ENCODE measurements around the gene KCND3. TPM values are rescaled to one million over a fixed set of nuclear protein-coding genes. Genes with fewer than 3 reads are reported as not detected.

KCND3 gene
- total and polyA plus RNA-seq, 7 experiments from 2014 or later = 0.05 to 0.17 TPM; not detected in 5

DNA sequence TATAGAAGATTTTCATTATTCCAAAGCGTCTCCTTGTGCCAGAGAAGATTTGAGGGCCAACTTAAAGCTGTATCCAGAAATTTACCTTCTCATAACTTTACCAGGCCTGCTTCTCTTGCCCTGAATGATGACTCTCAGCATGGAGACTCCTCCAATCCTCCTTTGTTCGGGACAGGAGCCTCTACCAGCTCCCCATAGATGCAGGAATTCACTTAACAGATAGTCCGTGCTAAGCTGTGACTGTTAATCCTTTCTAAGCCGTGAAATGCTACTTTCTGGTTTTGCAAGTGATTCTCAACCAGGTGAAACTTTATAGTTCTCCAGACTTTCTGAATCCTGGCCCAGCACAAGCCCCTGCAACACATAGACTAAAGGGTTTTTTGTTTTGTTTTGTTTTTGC, 31.8 kb upstream of the KCND3 start:
- H3K27ac Mint-ChIP-seq = no peak overlapping the region
- CTCF ChIA-PET = no interaction called here
- H3K4me3 Mint-ChIP-seq = no peak overlapping the region
- DNase-seq (no peak), ATAC-seq (no peak)
- no peaks in the 10 kb centered on the region for H3K36me3 Mint-ChIP-seq
- intact Hi-C loops (cut with micrococcal nuclease) = no loop called here
- Histone ChIP-seq H3K9me3 (ENCODE audit: control insufficient read depth in 2 of 3, low read length in 3 of 3) (no peaks in the 10 kb centered on the region), H3K27ac (ENCODE audit: low read depth, low read length) (no peak overlapping the region), H3K4me3 (ENCODE audit: low read length) (no peak overlapping the region), H3K27me3 (ENCODE audit: control insufficient read depth in 2 of 2, insufficient read depth in 2 of 2, low read length in 2 of 2) (no peaks in the 10 kb centered on the region), H3K4me1 (ENCODE audit: control insufficient read depth in 2 of 2, insufficient read depth in 2 of 2, low read length in 2 of 2) (no peaks in the 10 kb centered on the region), H3K36me3 (ENCODE audit: control insufficient read depth in 2 of 3, insufficient read depth in 3 of 3, low read length in 3 of 3) (no peaks in the 10 kb centered on the region)
- H3K27me3 Mint-ChIP-seq = peaks cover 9 to 54% (median 31%) of the 10 kb centered on the region in 5 donors
- no peaks in the 10 kb centered on the region for H3K4me1 Mint-ChIP-seq
- POLR2A ChIA-PET = no interaction called here
- peaks cover 0 to 5% (median 0%) of the 10 kb centered on the region in 11 donors for H3K9me3 Mint-ChIP-seq

DNA sequence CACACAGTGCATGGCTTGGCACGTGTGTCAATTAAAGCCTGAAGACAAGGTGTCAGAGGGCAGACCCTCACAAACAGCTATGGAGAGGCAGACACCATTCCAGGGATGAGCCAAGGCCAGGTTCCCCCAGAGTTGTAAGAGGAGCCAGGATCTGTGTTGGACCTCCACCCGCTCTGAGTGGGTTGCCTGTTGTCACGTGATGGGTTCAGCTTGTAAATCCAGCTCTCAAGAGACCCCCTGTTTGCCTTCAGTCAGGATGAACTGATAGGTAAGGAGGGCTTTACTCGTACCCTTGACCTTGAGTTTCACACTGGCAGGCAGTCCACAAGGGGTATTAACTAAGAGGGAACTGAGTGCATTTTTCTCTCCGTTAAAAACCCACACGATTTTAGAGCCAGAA, 27.7 kb upstream of the KCND3 start:
- ChIA-PET CTCF (no interaction called here), POLR2A (no interaction called here)
- no peak for ATAC-seq

DNA sequence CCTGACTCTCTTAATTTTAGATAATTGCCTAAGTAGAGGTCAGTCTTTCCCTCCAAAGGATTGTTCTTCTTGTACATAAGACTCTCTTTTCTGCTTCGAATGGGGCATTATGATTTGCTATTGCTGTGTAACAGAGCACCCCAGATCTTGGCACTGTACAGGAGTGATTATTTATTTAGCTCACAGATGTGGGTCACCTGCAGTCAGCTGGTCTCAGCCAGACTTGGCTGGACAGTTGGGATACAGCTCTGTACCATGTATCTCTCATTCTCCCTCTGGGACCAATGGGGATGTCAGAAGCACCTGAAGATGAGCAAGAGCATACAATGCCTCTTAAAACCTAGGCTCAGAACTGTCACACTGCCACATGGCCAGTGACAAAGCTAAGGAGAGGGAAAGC, 23.4 kb upstream of the KCND3 start:
- Mint-ChIP-seq H3K27me3 (peaks cover 5 to 24% (median 17%) of the 10 kb centered on the region in 5 donors), H3K36me3 (peaks cover 0 to 5% (median 0%) of the 10 kb centered on the region in 5 donors), H3K9me3 (peaks cover 0 to 17% (median 5%) of the 10 kb centered on the region in 11 donors), H3K27ac (no peak overlapping the region), H3K4me1 (no peaks in the 10 kb centered on the region), H3K4me3 (no peak overlapping the region)
- no peak overlapping the region for H3K27ac ChIP-seq (ENCODE audit: low read depth, low read length)
- no peaks in the 10 kb centered on the region for H3K4me1 ChIP-seq (ENCODE audit: control insufficient read depth in 2 of 2, insufficient read depth in 2 of 2, low read length in 2 of 2)
- no peak for ATAC-seq
- H3K36me3 ChIP-seq (ENCODE audit: control insufficient read depth in 2 of 3, insufficient read depth in 3 of 3, low read length in 3 of 3) = no peaks in the 10 kb centered on the region
- CTCF ChIA-PET = no interaction called here
- intact Hi-C loops (cut with micrococcal nuclease) = no loop called here
- H3K4me3 ChIP-seq (ENCODE audit: low read length) = no peak overlapping the region
- DNase-seq = no peak
- POLR2A ChIA-PET = no interaction called here
- H3K9me3 ChIP-seq (ENCODE audit: control insufficient read depth in 2 of 3, low read length in 3 of 3) = no peaks in the 10 kb centered on the region
- no peaks in the 10 kb centered on the region for H3K27me3 ChIP-seq (ENCODE audit: control insufficient read depth in 2 of 2, insufficient read depth in 2 of 2, low read length in 2 of 2)

More for the DNA sequence above, 27.7 kb upstream of the KCND3 start:
- Histone ChIP-seq H3K27ac (ENCODE audit: low read depth, low read length) (no peak overlapping the region), H3K4me3 (ENCODE audit: low read length) (no peak overlapping the region), H3K36me3 (ENCODE audit: control insufficient read depth in 2 of 3, insufficient read depth in 3 of 3, low read length in 3 of 3) (no peaks in the 10 kb centered on the region), H3K27me3 (ENCODE audit: control insufficient read depth in 2 of 2, insufficient read depth in 2 of 2, low read length in 2 of 2) (no peaks in the 10 kb centered on the region), H3K9me3 (ENCODE audit: control insufficient read depth in 2 of 3, low read length in 3 of 3) (no peaks in the 10 kb centered on the region), H3K4me1 (ENCODE audit: control insufficient read depth in 2 of 2, insufficient read depth in 2 of 2, low read length in 2 of 2) (no peaks in the 10 kb centered on the region)
- no peak for DNase-seq
- intact Hi-C loops (cut with micrococcal nuclease) = no loop called here
- H3K27ac Mint-ChIP-seq = no peak overlapping the region
- no peaks in the 10 kb centered on the region for H3K4me1 Mint-ChIP-seq
- peaks cover 0 to 17% (median 7%) of the 10 kb centered on the region in 11 donors for H3K9me3 Mint-ChIP-seq
- H3K36me3 Mint-ChIP-seq = peaks cover 0 to 5% (median 0%) of the 10 kb centered on the region in 5 donors
- H3K27me3 Mint-ChIP-seq = peaks cover 14 to 39% (median 28%) of the 10 kb centered on the region in 5 donors
- H3K4me3 Mint-ChIP-seq = no peak overlapping the region

DNA sequence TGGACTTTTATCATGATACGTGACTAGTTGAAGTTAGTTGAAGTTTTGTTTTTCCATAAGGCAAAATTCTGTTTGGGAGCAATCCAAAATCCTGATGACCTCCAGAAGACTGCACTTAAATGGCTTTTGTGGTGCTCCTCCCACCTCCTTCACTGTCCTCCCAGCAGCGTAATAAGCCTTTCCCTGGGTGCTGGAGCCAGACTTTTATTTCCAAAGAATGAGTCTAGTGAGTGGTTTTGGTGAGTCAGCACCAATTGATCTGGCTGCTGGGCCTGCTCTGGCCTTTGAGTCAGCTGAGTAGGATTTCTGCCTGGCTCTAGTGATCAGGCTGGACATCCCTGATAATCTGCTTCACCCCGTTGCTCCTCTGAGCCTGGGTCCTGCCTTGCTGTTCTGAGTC, 21.7 kb upstream of the KCND3 start:
- Histone ChIP-seq H3K36me3 (ENCODE audit: control insufficient read depth in 2 of 3, insufficient read depth in 3 of 3, low read length in 3 of 3) (no peaks in the 10 kb centered on the region), H3K27ac (ENCODE audit: low read depth, low read length) (no peak overlapping the region), H3K27me3 (ENCODE audit: control insufficient read depth in 2 of 2, insufficient read depth in 2 of 2, low read length in 2 of 2) (no peaks in the 10 kb centered on the region), H3K4me1 (ENCODE audit: control insufficient read depth in 2 of 2, insufficient read depth in 2 of 2, low read length in 2 of 2) (no peaks in the 10 kb centered on the region), H3K4me3 (ENCODE audit: low read length) (no peak overlapping the region), H3K9me3 (ENCODE audit: control insufficient read depth in 2 of 3, low read length in 3 of 3) (no peaks in the 10 kb centered on the region)
- H3K9me3 Mint-ChIP-seq = peaks cover 0 to 17% (median 5%) of the 10 kb centered on the region in 11 donors
- no peaks in the 10 kb centered on the region for H3K4me1 Mint-ChIP-seq
- peaks cover 6 to 26% (median 16%) of the 10 kb centered on the region in 5 donors for H3K27me3 Mint-ChIP-seq
- POLR2A ChIA-PET = no interaction called here
- CTCF ChIA-PET = no interaction called here
- intact Hi-C loops (cut with micrococcal nuclease) = no loop called here
- H3K4me3 Mint-ChIP-seq = no peak overlapping the region
- peaks cover 0 to 5% (median 0%) of the 10 kb centered on the region in 5 donors for H3K36me3 Mint-ChIP-seq
- H3K27ac Mint-ChIP-seq = no peak overlapping the region
- no peak for ATAC-seq
- no peak for DNase-seq

DNA sequence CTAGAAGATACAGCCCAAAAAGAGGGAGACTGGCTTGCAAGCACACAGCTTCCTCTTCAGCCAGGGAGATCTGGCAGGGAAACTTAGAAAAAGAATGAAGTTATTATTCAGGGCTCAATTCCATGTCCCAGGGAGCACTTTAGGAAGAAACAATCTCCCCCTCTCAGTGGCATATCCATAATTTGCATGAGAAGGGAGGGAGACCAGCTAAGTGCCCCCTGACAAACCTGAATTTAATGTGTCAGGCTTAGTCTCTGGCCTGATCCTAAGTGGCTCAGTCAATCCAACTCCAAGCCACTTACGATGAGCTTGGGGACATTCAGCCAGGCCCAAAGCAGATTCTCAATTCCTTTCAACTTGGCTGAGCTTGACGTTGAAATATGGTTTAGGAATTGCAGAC, 17.7 kb upstream of the KCND3 start:
- H3K4me1 Mint-ChIP-seq = peaks cover 0 to 4% (median 0%) of the 10 kb centered on the region in 7 donors
- POLR2A ChIA-PET = no interaction called here
- H3K27me3 ChIP-seq (ENCODE audit: control insufficient read depth in 2 of 2, insufficient read depth in 2 of 2, low read length in 2 of 2) = no peaks in the 10 kb centered on the region

DNA sequence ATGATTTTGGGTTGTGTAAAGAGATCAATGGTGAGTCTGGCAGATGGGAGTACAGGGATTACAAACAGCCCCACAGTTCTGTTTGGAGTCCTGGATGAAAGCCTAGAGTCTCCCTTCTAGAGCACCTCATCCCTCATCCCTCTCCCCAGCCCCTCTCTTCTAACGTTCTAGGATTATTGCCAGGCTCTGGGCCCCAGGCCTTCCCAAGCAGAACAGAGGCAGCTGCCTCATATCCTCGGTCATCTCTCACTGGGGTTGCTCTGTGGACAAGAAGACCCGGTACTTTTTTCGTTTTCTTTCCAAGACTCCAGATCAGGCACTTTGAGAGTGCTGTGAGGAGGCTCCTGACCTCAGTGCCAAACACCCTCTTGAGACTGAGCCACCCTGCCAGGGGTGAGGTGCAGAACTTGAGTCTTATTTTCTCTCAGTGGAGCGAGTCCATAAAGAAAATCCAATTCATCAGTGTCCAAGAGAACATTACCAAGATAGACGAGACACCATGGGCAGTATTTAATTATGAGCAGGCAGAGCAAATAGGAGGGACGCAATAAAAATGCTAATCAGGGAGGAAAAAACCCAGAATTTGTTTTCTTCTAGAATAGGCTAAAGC, 17.1 kb upstream of the KCND3 start:
- no peaks in the 10 kb centered on the region for H3K36me3 Mint-ChIP-seq
- no peaks in the 10 kb centered on the region for H3K4me1 ChIP-seq (ENCODE audit: control insufficient read depth in 2 of 2, insufficient read depth in 2 of 2, low read length in 2 of 2)
- ATAC-seq (no peak), DNase-seq (no peak)
- H3K4me3 ChIP-seq (ENCODE audit: low read length) = no peak overlapping the region
- no peaks in the 10 kb centered on the region for H3K27me3 ChIP-seq (ENCODE audit: control insufficient read depth in 2 of 2, insufficient read depth in 2 of 2, low read length in 2 of 2)
- no peak overlapping the region for H3K4me3 Mint-ChIP-seq
- no peaks in the 10 kb centered on the region for H3K9me3 ChIP-seq (ENCODE audit: control insufficient read depth in 2 of 3, low read length in 3 of 3)
- no peak overlapping the region for H3K27ac Mint-ChIP-seq
- peaks cover 0 to 2% (median 0%) of the 10 kb centered on the region in 11 donors for H3K9me3 Mint-ChIP-seq
- intact Hi-C loops (cut with micrococcal nuclease) = no loop called here
- ChIA-PET CTCF (no interaction called here), POLR2A (no interaction called here)
- H3K27ac ChIP-seq (ENCODE audit: low read depth, low read length) = no peak overlapping the region
- peaks cover 9 to 38% (median 21%) of the 10 kb centered on the region in 5 donors for H3K27me3 Mint-ChIP-seq
- H3K36me3 ChIP-seq (ENCODE audit: control insufficient read depth in 2 of 3, insufficient read depth in 3 of 3, low read length in 3 of 3) = no peaks in the 10 kb centered on the region
- peaks cover 0 to 4% (median 0%) of the 10 kb centered on the region in 7 donors for H3K4me1 Mint-ChIP-seq

More for the DNA sequence above, 17.7 kb upstream of the KCND3 start:
- H3K4me3 Mint-ChIP-seq = no peak overlapping the region
- H3K27me3 Mint-ChIP-seq = peaks cover 7 to 36% (median 15%) of the 10 kb centered on the region in 5 donors
- ATAC-seq (no peak), DNase-seq (no peak)
- no peaks in the 10 kb centered on the region for H3K36me3 Mint-ChIP-seq
- no peaks in the 10 kb centered on the region for H3K9me3 Mint-ChIP-seq
- Histone ChIP-seq H3K4me3 (ENCODE audit: low read length) (no peak overlapping the region), H3K9me3 (ENCODE audit: control insufficient read depth in 2 of 3, low read length in 3 of 3) (no peaks in the 10 kb centered on the region), H3K27ac (ENCODE audit: low read depth, low read length) (no peak overlapping the region), H3K36me3 (ENCODE audit: control insufficient read depth in 2 of 3, insufficient read depth in 3 of 3, low read length in 3 of 3) (no peaks in the 10 kb centered on the region), H3K4me1 (ENCODE audit: control insufficient read depth in 2 of 2, insufficient read depth in 2 of 2, low read length in 2 of 2) (no peaks in the 10 kb centered on the region)
- no peak overlapping the region for H3K27ac Mint-ChIP-seq
- intact Hi-C loops (cut with micrococcal nuclease) = no loop called here
- CTCF ChIA-PET = no interaction called here

DNA sequence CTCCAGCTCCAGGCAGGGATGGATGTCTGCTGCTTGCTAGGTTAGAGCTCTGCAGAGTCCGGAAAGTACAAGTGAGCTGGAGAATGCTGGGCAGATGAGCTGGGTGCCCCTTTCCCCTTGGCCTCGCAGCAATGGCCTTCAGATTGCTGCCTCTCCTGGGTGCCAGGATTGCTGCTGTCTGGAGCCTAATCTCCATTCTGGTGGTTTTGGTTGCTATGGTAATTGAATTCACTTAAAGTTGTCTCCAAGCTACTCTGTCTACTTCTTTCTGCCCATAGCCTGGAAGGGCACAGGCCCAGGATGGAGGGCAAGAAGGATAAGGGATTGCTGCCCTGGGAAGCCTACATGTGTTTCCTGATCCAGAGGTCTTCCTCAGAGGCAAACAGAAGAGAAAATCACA, 14.6 kb upstream of the KCND3 start:
- Histone ChIP-seq H3K36me3 (ENCODE audit: control insufficient read depth in 2 of 3, insufficient read depth in 3 of 3, low read length in 3 of 3) (no peaks in the 10 kb centered on the region), H3K27ac (ENCODE audit: low read depth, low read length) (no peak overlapping the region), H3K4me1 (ENCODE audit: control insufficient read depth in 2 of 2, insufficient read depth in 2 of 2, low read length in 2 of 2) (no peaks in the 10 kb centered on the region), H3K27me3 (ENCODE audit: control insufficient read depth in 2 of 2, insufficient read depth in 2 of 2, low read length in 2 of 2) (no peaks in the 10 kb centered on the region), H3K9me3 (ENCODE audit: control insufficient read depth in 2 of 3, low read length in 3 of 3) (no peaks in the 10 kb centered on the region), H3K4me3 (ENCODE audit: low read length) (no peak overlapping the region)
- Mint-ChIP-seq H3K9me3 (peaks cover 0 to 2% (median 0%) of the 10 kb centered on the region in 11 donors), H3K4me1 (peaks cover 0 to 4% (median 0%) of the 10 kb centered on the region in 7 donors), H3K36me3 (no peaks in the 10 kb centered on the region), H3K4me3 (no peak overlapping the region), H3K27ac (no peak overlapping the region), H3K27me3 (peaks cover 28 to 48% (median 38%) of the 10 kb centered on the region in 5 donors)
- DNase-seq (no peak), ATAC-seq (no peak)
- CTCF ChIA-PET = no interaction called here
- intact Hi-C loops (cut with micrococcal nuclease) = no loop called here
- POLR2A ChIA-PET = no interaction called here

All from naive thymus-derived CD4-positive, alpha-beta T cell (primary cell).